ENCODE data around the gene CENPN. TPM values are rescaled to one million over a fixed set of nuclear protein-coding genes. Genes with fewer than 3 reads are reported as not detected.

Gene CENPN
- total RNA-seq, 1 experiment from 2014 or later: 105 TPM

DNA sequence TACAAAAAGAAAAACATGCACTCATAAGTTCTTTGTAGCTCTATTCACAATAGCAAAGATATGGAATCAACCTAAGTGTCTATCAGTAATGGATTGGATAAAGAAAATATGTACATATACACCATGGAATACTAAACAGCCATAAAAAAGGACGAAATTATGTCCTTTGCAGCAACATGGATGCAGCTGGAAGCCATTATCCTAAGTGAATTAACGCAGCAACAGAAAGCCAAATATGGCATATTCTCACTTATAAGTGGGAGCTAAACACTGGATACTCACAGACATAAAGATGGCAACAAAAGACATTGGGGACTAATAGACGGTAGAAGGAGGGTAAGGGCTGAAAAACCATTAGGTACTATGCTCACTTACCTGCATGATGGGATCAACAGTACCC lies 6.1 kb upstream of the CENPN start:
- no peak overlapping the region for H3K4me3 ChIP-seq (ENCODE audit: low read depth, low read length)
- intact Hi-C loops (cut with micrococcal nuclease; ENCODE audit: unreplicated experiment): loop anchor here (10.0 kb wide), 1 partner anchor 734 kb away; no protein-coding TSS in a partner anchor
- no peaks in the 10 kb centered on the region for H3K27me3 ChIP-seq (replicated peaks; ENCODE audit: control insufficient read depth, insufficient read depth, low read length)
- POLR2A ChIA-PET: no interaction called here
- Mint-ChIP-seq H3K27me3 (ENCODE audit: insufficient read depth, unreplicated experiment) (no peaks in the 10 kb centered on the region), H3K4me1 (ENCODE audit: low read depth, unreplicated experiment) (peaks cover 53% of the 10 kb centered on the region), H3K9me3 (ENCODE audit: unreplicated experiment) (no peaks in the 10 kb centered on the region), H3K36me3 (ENCODE audit: insufficient read depth, unreplicated experiment) (peaks cover 20% of the 10 kb centered on the region), H3K4me3 (ENCODE audit: unreplicated experiment) (no peak overlapping the region), H3K27ac (ENCODE audit: unreplicated experiment) (no peak overlapping the region)
- peaks cover 42% of the 10 kb centered on the region for H3K4me1 ChIP-seq
- TF ChIP-seq, protein P1, sequence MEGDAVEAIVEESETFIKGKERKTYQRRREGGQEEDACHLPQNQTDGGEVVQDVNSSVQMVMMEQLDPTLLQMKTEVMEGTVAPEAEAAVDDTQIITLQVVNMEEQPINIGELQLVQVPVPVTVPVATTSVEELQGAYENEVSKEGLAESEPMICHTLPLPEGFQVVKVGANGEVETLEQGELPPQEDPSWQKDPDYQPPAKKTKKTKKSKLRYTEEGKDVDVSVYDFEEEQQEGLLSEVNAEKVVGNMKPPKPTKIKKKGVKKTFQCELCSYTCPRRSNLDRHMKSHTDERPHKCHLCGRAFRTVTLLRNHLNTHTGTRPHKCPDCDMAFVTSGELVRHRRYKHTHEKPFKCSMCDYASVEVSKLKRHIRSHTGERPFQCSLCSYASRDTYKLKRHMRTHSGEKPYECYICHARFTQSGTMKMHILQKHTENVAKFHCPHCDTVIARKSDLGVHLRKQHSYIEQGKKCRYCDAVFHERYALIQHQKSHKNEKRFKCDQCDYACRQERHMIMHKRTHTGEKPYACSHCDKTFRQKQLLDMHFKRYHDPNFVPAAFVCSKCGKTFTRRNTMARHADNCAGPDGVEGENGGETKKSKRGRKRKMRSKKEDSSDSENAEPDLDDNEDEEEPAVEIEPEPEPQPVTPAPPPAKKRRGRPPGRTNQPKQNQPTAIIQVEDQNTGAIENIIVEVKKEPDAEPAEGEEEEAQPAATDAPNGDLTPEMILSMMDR (IDR thresholded peaks at IDR 0.05; ENCODE audit: insufficient read depth in 1 of 2, low read depth in 1 of 2, low read length in 1 of 2, severe bottlenecking in 1 of 2, unreplicated experiment in 1 of 2): no peak
- no TSS peak for BruUV-seq (replicated peaks)
- no peak for DNase-seq
- CTCF ChIA-PET: no interaction called here
- H3K9me3 ChIP-seq: no peaks in the 10 kb centered on the region
- H3K36me3 ChIP-seq (ENCODE audit: control insufficient read depth, insufficient read depth, low read length): no peaks in the 10 kb centered on the region

DNA sequence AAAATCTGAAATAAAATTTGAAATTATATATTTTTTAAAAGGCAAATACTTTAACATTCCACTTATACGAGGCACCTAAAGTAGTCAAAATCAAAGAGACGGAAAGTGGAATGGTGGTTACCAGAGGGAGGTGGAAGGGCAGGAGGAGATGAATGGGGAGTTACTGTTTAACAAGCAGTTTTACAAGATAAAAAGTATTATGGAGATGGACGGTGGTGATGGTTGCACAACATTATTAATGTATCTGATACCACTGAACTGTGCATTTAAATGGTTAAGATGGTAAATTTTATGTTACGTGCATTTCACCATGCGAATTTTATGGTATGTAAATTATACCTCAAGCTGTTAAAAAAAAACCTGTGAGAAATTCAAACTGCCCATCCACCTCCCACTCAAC lies 5.7 kb upstream of the CENPN start:
- H3K4me1 Mint-ChIP-seq (ENCODE audit: low read depth, unreplicated experiment): peaks cover 53% of the 10 kb centered on the region
- intact Hi-C loops (cut with micrococcal nuclease; ENCODE audit: unreplicated experiment): loop anchor here (10.0 kb wide), 1 partner anchor 733 kb away; no protein-coding TSS in a partner anchor
- peaks cover 42% of the 10 kb centered on the region for H3K4me1 ChIP-seq
- H3K9me3 ChIP-seq: no peaks in the 10 kb centered on the region
- no peaks in the 10 kb centered on the region for H3K9me3 Mint-ChIP-seq (ENCODE audit: unreplicated experiment)
- no peak for DNase-seq
- no peaks in the 10 kb centered on the region for H3K27me3 Mint-ChIP-seq (ENCODE audit: insufficient read depth, unreplicated experiment)
- no TSS peak for BruUV-seq (replicated peaks)
- no peak overlapping the region for H3K4me3 ChIP-seq (ENCODE audit: low read depth, low read length)
- POLR2A ChIA-PET: no interaction called here
- no peaks in the 10 kb centered on the region for H3K27me3 ChIP-seq (replicated peaks; ENCODE audit: control insufficient read depth, insufficient read depth, low read length)
- H3K36me3 Mint-ChIP-seq (ENCODE audit: insufficient read depth, unreplicated experiment): peaks cover 24% of the 10 kb centered on the region
- H3K4me3 Mint-ChIP-seq (ENCODE audit: unreplicated experiment): no peak overlapping the region
- TF ChIP-seq, protein P1 (IDR thresholded peaks at IDR 0.05; ENCODE audit: insufficient read depth in 1 of 2, low read depth in 1 of 2, low read length in 1 of 2, severe bottlenecking in 1 of 2, unreplicated experiment in 1 of 2): no peak
- CTCF ChIA-PET: no interaction called here
- H3K27ac Mint-ChIP-seq (ENCODE audit: unreplicated experiment): no peak overlapping the region
- H3K36me3 ChIP-seq (ENCODE audit: control insufficient read depth, insufficient read depth, low read length): no peaks in the 10 kb centered on the region

DNA sequence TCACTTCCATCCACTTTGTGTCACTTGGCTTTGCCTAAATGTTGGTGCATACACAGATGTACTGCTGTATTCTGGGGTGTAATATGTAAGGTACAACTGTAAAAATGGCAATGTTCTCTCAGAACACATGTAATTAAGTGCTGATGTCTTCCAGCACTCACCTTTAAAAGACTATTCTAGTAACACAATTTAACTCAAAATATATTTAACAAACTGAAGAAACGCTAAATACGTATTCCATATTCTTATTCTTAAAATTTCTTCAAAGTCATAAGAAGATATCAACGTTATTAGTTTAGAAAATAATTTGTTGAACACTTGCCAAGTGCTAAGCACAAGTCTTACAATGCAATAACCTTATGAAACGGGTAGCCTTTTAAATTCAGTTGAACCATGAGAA lies 4.0 kb upstream of the CENPN start:
- Histone ChIP-seq H3K4me1 (peaks cover 29% of the 10 kb centered on the region), H3K36me3 (ENCODE audit: control insufficient read depth, insufficient read depth, low read length) (no peaks in the 10 kb centered on the region), H3K27me3 (replicated peaks; ENCODE audit: control insufficient read depth, insufficient read depth, low read length) (no peaks in the 10 kb centered on the region), H3K9me3 (no peaks in the 10 kb centered on the region), H3K4me3 (ENCODE audit: low read depth, low read length) (no peak overlapping the region)
- intact Hi-C loops (cut with micrococcal nuclease; ENCODE audit: unreplicated experiment): loop anchor here (10.0 kb wide), 1 partner anchor 732 kb away; no protein-coding TSS in a partner anchor
- Mint-ChIP-seq H3K27me3 (ENCODE audit: insufficient read depth, unreplicated experiment) (no peaks in the 10 kb centered on the region), H3K4me3 (ENCODE audit: unreplicated experiment) (no peak overlapping the region), H3K4me1 (ENCODE audit: low read depth, unreplicated experiment) (peaks cover 38% of the 10 kb centered on the region), H3K36me3 (ENCODE audit: insufficient read depth, unreplicated experiment) (peaks cover 39% of the 10 kb centered on the region), H3K9me3 (ENCODE audit: unreplicated experiment) (no peaks in the 10 kb centered on the region), H3K27ac (ENCODE audit: unreplicated experiment) (no peak overlapping the region)
- DNase-seq: no peak
- CTCF ChIA-PET: no interaction called here
- POLR2A ChIA-PET: no interaction called here
- no TSS peak for BruUV-seq (replicated peaks)
- TF ChIP-seq, protein P1 (IDR thresholded peaks at IDR 0.05; ENCODE audit: insufficient read depth in 1 of 2, low read depth in 1 of 2, low read length in 1 of 2, severe bottlenecking in 1 of 2, unreplicated experiment in 1 of 2): no peak

Data from Caco-2 (cell line).